ENCODE measurements around the gene UBXN11.
A peak's percentile ranks its signal among the peaks of the same experiment; 100 is the strongest.

Gene UBXN11

DNA sequence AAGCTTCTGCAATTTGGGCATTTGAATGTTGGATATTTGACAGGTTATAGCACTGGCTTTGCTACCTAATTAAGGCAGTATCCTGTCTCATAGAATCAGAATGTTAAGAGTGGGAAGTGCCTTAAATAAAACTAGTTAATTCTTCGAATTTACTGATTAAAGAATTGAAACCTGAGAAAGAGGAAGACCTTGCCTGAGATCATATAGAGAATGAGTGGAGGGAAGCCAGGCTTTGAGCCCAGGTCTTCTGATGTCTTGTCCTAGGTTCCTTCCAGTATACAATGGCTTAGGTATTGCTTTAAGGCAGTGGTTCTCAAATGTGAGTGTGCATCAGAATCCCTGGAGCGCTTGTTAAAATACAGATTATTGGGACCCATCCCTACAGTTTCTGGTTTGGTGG lies 47.4 kb downstream of the UBXN11 start:
- DNase-seq = no peak

GRCh38 chr1:26257222-26257621 lies 49.2 kb downstream of the UBXN11 start:
- DNase-seq = no peak

GRCh38 chr1:26254404-26254803 lies 52.0 kb downstream of the UBXN11 start:
- no peak for DNase-seq

- no peak for DNase-seq
Observed at GRCh38 chr1:26252718-26253117, 53.7 kb downstream of the UBXN11 start.

DNA sequence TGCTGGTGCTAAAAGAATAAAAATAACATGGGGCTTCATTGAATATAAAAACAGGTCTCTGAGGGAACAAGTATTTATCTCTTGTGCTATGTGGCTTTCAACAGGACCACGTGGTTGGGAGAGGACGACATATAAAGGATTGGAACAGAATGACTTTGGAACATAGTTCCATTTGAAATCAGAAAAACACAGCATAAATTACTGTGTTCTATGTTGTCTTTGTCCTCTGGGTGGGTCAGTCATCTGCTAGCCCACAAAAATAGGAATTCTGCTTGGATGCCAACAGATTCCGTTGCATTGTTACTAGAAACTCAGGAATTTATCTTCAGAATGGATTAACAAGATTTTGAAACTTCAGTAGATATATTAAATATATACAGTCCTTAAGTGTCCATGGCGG lies 66.5 kb downstream of the UBXN11 start:
- DNase-seq = no peak

GRCh38 chr1:26237230-26237966 lies 69.0 kb downstream of the UBXN11 start:
- no peak for DNase-seq

GRCh38 chr1:26234644-26235370 lies 71.6 kb downstream of the UBXN11 start:
- no peak for DNase-seq

GRCh38 chr1:26233903-26234643 lies 72.4 kb downstream of the UBXN11 start, which contains the start of gene CEP85:
Gene CEP85, plus strand, starts transcription at chr1:26234200. Its CDS starts 5,584 bp downstream, at chr1:26239784.
- DNase-seq = peak; percentile 94

All from NCI-H1694 (cell line).